Body of pancreas (tissue), 4 donors: ENCODE results near the gene TMEM131L. TPM values are rescaled to one million over a fixed set of nuclear protein-coding genes. Genes with fewer than 3 reads are reported as not detected.

Experiments used
- ATAC-seq: fragments of 150-250 bp; one replicate; pipeline ENCODE4 v1.9.1; 2016
- DNase-seq, 4 donors: peaks; one replicate each; pipeline ENCODE4 v3.0.0-alpha.2; 2019
- H3K27ac ChIP-seq, 4 donors: fragments of 200-600 bp; sonication (generic); 1 replicate in 3 of 4; 2 replicates in 1 of 4; pipeline versions ENCODE4 v1.5.1 to v1.6.1; 2016 to 2019; ENCODE audit warnings: mild to moderate bottlenecking in 1 of 4, mixed read lengths in 1 of 4, moderate library complexity in 1 of 4
- H3K27me3 ChIP-seq, 2 donors: fragments of 200-600 bp; sonication (generic); one replicate each; pipeline ENCODE4 v1.6.0; 2016; ENCODE audit warnings: mild to moderate bottlenecking in 1 of 2
- H3K36me3 ChIP-seq, 2 donors: fragments of 200-600 bp; sonication (generic); replicated peaks in 1 of 2; 2 replicates each; pipeline ENCODE4 v1.5.1; 2016; ENCODE audit warnings: low read depth in 2 of 2; ENCODE audit not compliant: insufficient read depth in 1 of 2
- H3K4me1 ChIP-seq: fragments of 200-600 bp; sonication (generic); one replicate; pipeline ENCODE4 v1.6.0; 2016
- H3K4me3 ChIP-seq, 2 donors: fragments of 200-600 bp; sonication (generic); 1 replicate in 1 of 2; 2 replicates in 1 of 2; pipeline ENCODE4 v1.5.1; 2016 to 2019
- H3K9me3 ChIP-seq, 3 donors: fragments of 200-600 bp; sonication (generic); 1 replicate in 2 of 3; 2 replicates in 1 of 3; pipeline ENCODE4 v1.5.1; 2016
- CTCF ChIP-seq, 7 experiments: fragments of 450-650 bp in 4 of 7; fragments of 200-600 bp in 3 of 7; sonication (generic) in 3 of 7; IDR thresholded peaks; one replicate each; pipeline ENCODE4 v1.5.1; 2016 to 2019; ENCODE audit warnings: antibody characterized with exemption in 7 of 7
- POLR2A ChIP-seq, 3 donors: fragments of 450-650 bp; IDR thresholded peaks; one replicate each; pipeline ENCODE4 v1.6.1; 2016; ENCODE audit warnings: antibody characterized with exemption in 3 of 3, mild to moderate bottlenecking in 2 of 3
- WGBS, 2 donors: methylation state at CpG; one replicate each; pipeline ENCODE4 v1.1.5; 2017; 5-methylcytosine and 5-hydroxymethylcytosine counted together
- intact Hi-C: fragments of 100-400 bp; cut with DNase I; formaldehyde crosslinking; loops from one replicate; pipeline ENCODE4 v1.15.1; 2023
- total RNA-seq, 2 donors: library from RNA; depleted of rRNA; stranded (reverse); fragments of >200 nt; gene quantifications; one replicate each; pipeline ENCODE4 v1.1.0, GENCODE V29; 2016

The TMEM131L gene
- total RNA-seq, 2 donors from 2014 or later, result 47.1 to 63.6 TPM

- Histone ChIP-seq H3K4me3 (no peak overlapping the region), H3K4me1 (peaks cover 86% of the 10 kb centered on the region), H3K36me3 (no peaks in the 10 kb centered on the region), H3K27me3 (no peaks in the 10 kb centered on the region), H3K9me3 (no peaks in the 10 kb centered on the region), H3K27ac (peak overlapping the region in 1 of 4 donors; percentile 37)
- DNase-seq, result no peak
- intact Hi-C loops, result no loop called here
- 45 to 48% methylated on average over 7 of the region's 7 CpGs for WGBS, 2 donors
- TF ChIP-seq POLR2A (IDR thresholded peaks at IDR 0.05) (no peak), CTCF (IDR thresholded peaks at IDR 0.05) (peak in 1 of 7 experiments; percentile 4)
- no peak for ATAC-seq
These were observed 69.8 kb downstream of the TMEM131L start for GRCh38 chr4:153535772-153536513.

- Histone ChIP-seq H3K4me1 (peaks cover 75% of the 10 kb centered on the region), H3K27ac (peak overlapping the region in 3 of 4 donors; percentile 82 to 91 (median 86)), H3K27me3 (no peaks in the 10 kb centered on the region), H3K9me3 (no peaks in the 10 kb centered on the region), H3K4me3 (no peak overlapping the region), H3K36me3 (no peaks in the 10 kb centered on the region)
- intact Hi-C loops, result no loop called here
- ATAC-seq, result no peak
- DNase-seq, result no peak
- TF ChIP-seq CTCF (IDR thresholded peaks at IDR 0.05), result no peak
- TF ChIP-seq POLR2A (IDR thresholded peaks at IDR 0.05), result no peak
- WGBS, 2 donors, result 81 to 86% methylated on average over 6 of the region's 6 CpGs
These were observed 71.4 kb downstream of the TMEM131L start for GRCh38 chr4:153537493-153537960.

GRCh38 chr4:153538487-153539357 is 72.6 kb downstream of the TMEM131L start:
- intact Hi-C loops, result no loop called here
- H3K36me3 ChIP-seq, result no peaks in the 10 kb centered on the region
- TF ChIP-seq POLR2A (IDR thresholded peaks at IDR 0.05) (peak; percentile 14 to 60 (median 53)), CTCF (IDR thresholded peaks at IDR 0.05) (no peak)
- H3K9me3 ChIP-seq, result no peaks in the 10 kb centered on the region
- peak; percentile 87 for ATAC-seq
- H3K27me3 ChIP-seq, result no peaks in the 10 kb centered on the region
- H3K27ac ChIP-seq, result peak overlapping the region; percentile 82 to 91 (median 84)
- WGBS, 2 donors, result 15 to 25% methylated on average over 16 to 17 of the region's 17 CpGs
- H3K4me1 ChIP-seq, result peaks cover 81% of the 10 kb centered on the region
- peak overlapping the region in 1 of 2 donors; percentile 0 for H3K4me3 ChIP-seq
- peak; percentile 73 to 82 (median 78) for DNase-seq

GRCh38 chr4:153539422-153539821 is 73.3 kb downstream of the TMEM131L start:
- intact Hi-C loops, result no loop called here

More at GRCh38 chr4:153539422-153539821, 73.3 kb downstream of the TMEM131L start:
- Histone ChIP-seq H3K27me3 (no peaks in the 10 kb centered on the region), H3K4me1 (peaks cover 78% of the 10 kb centered on the region), H3K36me3 (no peaks in the 10 kb centered on the region), H3K4me3 (no peak overlapping the region), H3K9me3 (no peaks in the 10 kb centered on the region), H3K27ac (peak overlapping the region; percentile 82 to 91 (median 84))
- no peak for TF ChIP-seq POLR2A (IDR thresholded peaks at IDR 0.05)
- ATAC-seq (peak; percentile 55), DNase-seq (peak in 3 of 4 donors; percentile 38 to 53 (median 52))
- 27 to 35% methylated on average over 3 of the region's 3 CpGs for WGBS, 2 donors
